ENCODE measurements around the gene HSPD1.

GRCh38 chr2:197437380-197437779 lies 62.3 kb downstream of the HSPD1 start:
- TF ChIP-seq POLR2A (IDR thresholded peaks at IDR 0.05; ENCODE audit: extremely low read depth, insufficient read length) (no peak), CTCF (IDR thresholded peaks at IDR 0.05; ENCODE audit: low read depth, low read length) (no peak), MYC (IDR thresholded peaks at IDR 0.05; ENCODE audit: low read depth, low read length) (no peak)
- TF ChIP-seq, protein P1, sequence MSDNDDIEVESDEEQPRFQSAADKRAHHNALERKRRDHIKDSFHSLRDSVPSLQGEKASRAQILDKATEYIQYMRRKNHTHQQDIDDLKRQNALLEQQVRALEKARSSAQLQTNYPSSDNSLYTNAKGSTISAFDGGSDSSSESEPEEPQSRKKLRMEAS (IDR thresholded peaks at IDR 0.05; ENCODE audit: low read depth, low read length) = no peak
